ENCODE data around the gene S1PR4.
"Not testable (repeated sequence)": the region's sequence is repeated elsewhere in the genome, so short reads cannot be mapped to it uniquely, and the experiment has no call there.

Gene S1PR4

DNA sequence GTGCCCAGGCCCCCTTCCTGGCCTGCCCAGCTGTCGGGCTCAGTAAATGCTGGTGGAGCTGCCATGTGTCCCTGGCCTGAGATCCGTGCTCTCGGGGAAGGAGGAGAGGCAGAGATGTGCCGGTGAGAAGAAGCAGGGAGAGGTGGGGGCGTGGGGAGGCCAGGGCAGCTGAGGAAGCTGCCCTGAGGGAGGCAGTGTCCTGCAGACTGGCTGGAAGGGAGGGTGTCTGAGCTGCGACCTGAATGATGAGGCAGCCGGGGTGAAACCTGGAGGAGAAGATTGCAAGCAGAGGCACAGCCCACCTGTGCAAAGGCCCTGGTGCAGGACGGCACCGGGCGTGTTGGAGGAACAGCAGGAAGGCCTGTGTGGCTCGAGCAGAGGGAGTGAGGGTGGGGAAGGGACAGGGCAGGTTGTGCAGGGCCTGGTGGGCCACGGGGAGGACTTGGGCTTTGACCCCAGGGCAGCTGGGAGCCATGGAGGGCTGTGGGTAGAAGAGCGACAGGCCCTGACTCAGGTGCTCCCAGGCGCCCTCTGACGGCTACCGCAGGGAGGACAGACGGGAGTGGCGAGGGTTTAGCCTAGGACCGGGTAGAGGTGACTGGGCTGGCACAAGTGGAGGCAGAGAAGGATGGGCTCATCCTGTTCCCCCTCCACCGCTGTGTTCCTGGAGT lies 31.9 kb downstream of the S1PR4 start:
- Histone ChIP-seq H3K27ac (ENCODE audit: low read depth, low read length) (no peak overlapping the region), H3K4me3 (ENCODE audit: low read depth, low read length) (no peak overlapping the region), H3K9ac (ENCODE audit: low read length) (no peak overlapping the region), H3K4me1 (ENCODE audit: control insufficient read depth, insufficient read depth, low read length) (peaks cover 11% of the 10 kb centered on the region), H3K36me3 (ENCODE audit: control insufficient read depth, insufficient read depth, low read length) (peaks cover 37% of the 10 kb centered on the region), H3K9me3 (ENCODE audit: control insufficient read depth, insufficient read depth, low read depth, low read length) (no peaks in the 10 kb centered on the region), H3K27me3 (ENCODE audit: control insufficient read depth, insufficient read depth, low read length) (no peaks in the 10 kb centered on the region)

DNA sequence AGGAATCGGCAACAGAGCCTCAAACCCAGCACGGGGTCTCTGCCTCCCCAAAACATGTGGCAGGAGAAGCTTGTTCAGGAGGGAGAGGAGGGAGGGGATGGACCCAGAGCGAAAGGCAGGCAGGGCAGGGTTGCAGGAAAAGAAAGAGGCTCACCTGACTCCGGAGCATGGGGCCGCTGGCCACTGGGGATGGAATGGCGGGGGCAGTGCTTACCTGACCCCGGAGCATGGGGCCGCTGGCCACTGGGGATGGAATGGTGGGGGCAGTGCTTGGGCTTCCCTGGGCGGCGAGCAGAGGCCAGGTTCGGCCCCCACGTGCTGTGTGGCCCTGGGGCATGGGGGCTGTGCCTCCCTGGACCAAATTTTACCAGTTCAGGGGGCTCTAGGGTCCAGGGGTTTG lies 32.6 kb downstream of the S1PR4 start:
- H3K9me3 ChIP-seq (ENCODE audit: control insufficient read depth, insufficient read depth, low read depth, low read length) = no peaks in the 10 kb centered on the region
- H3K27me3 ChIP-seq (ENCODE audit: control insufficient read depth, insufficient read depth, low read length) = no peaks in the 10 kb centered on the region
- H3K27ac ChIP-seq (ENCODE audit: low read depth, low read length) = no peak overlapping the region
- H3K4me1 ChIP-seq (ENCODE audit: control insufficient read depth, insufficient read depth, low read length) = peaks cover 11% of the 10 kb centered on the region
- no peak overlapping the region for H3K9ac ChIP-seq (ENCODE audit: low read length)
- H3K36me3 ChIP-seq (ENCODE audit: control insufficient read depth, insufficient read depth, low read length) = peaks cover 31% of the 10 kb centered on the region
- no peak overlapping the region for H3K4me3 ChIP-seq (ENCODE audit: low read depth, low read length)

- H3K4me1 ChIP-seq (ENCODE audit: control insufficient read depth, insufficient read depth, low read length) = peaks cover 5% of the 10 kb centered on the region; the same call in 1 of the 2 replicates
- H3K4me3 ChIP-seq (ENCODE audit: low read depth, low read length) = no peak overlapping the region
- no peak overlapping the region for H3K9ac ChIP-seq (ENCODE audit: low read length)
- no peaks in the 10 kb centered on the region for H3K27me3 ChIP-seq (ENCODE audit: control insufficient read depth, insufficient read depth, low read length)
- no peak overlapping the region for H3K27ac ChIP-seq (ENCODE audit: low read depth, low read length)
- no peaks in the 10 kb centered on the region for H3K9me3 ChIP-seq (ENCODE audit: control insufficient read depth, insufficient read depth, low read depth, low read length)
- H3K36me3 ChIP-seq (ENCODE audit: control insufficient read depth, insufficient read depth, low read length) = peaks cover 16% of the 10 kb centered on the region
These were observed 34.6 kb downstream of the S1PR4 start for GRCh38 chr19:3213159-3213558.

DNA sequence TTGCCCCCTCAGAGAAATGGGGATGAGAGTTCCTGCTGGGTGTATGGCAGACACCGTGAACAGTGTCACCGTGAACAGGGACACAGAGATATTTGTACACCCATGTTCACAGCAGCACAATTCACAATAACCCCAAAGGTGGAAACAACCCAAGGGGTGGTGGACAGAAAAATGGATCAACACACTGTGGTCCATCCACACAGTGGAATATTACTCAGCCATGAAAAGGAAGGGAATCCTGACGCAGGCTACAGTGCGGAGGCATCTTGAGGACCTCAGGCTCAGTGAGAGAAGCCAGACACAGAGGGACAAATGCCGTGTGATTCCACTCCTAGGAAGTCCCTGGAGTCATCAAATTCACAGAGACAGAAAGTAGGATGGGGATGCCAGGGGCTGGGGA lies 38.3 kb downstream of the S1PR4 start:
- no peak overlapping the region for H3K27ac ChIP-seq (ENCODE audit: low read depth, low read length)
- no peaks in the 10 kb centered on the region for H3K27me3 ChIP-seq (ENCODE audit: control insufficient read depth, insufficient read depth, low read length)
- no peak overlapping the region for H3K9ac ChIP-seq (ENCODE audit: low read length)
- H3K4me1 ChIP-seq (ENCODE audit: control insufficient read depth, insufficient read depth, low read length) = no peaks in the 10 kb centered on the region
- no peaks in the 10 kb centered on the region for H3K9me3 ChIP-seq (ENCODE audit: control insufficient read depth, insufficient read depth, low read depth, low read length)
- no peak overlapping the region for H3K4me3 ChIP-seq (ENCODE audit: low read depth, low read length)
- H3K36me3 ChIP-seq (ENCODE audit: control insufficient read depth, insufficient read depth, low read length) = 0 out of 2 replicates have a peak, but pooled peaks cover 4% of the 10 kb centered on the region

DNA sequence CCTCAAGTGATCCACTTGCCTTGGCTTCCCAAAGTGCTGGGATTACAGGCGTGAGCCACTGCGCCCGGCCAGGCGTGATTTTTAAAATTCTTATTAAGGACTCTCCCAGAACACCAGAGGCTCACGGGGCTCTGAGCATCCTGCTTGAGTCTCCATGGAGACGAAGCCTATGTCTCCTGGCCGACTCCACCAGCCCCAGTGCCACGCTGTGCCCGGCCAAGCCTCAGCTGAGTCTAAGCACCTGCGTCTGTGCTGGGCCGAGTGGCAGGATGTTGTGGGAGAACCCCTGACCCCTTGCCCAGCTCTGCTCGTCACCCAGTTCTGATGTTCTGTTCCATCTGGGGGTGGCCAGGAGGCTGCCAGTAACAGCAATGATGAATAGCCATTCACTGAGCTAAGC lies 42.0 kb downstream of the S1PR4 start:
- Histone ChIP-seq H3K36me3 (ENCODE audit: control insufficient read depth, insufficient read depth, low read length) (0 out of 2 replicates have a peak, but pooled peaks cover 4% of the 10 kb centered on the region), H3K27me3 (ENCODE audit: control insufficient read depth, insufficient read depth, low read length) (peaks cover 3% of the 10 kb centered on the region; the same call in 1 of the 2 replicates), H3K4me3 (ENCODE audit: low read depth, low read length) (no peak overlapping the region), H3K27ac (ENCODE audit: low read depth, low read length) (no peak overlapping the region), H3K9ac (ENCODE audit: low read length) (no peak overlapping the region), H3K4me1 (ENCODE audit: control insufficient read depth, insufficient read depth, low read length) (no peaks in the 10 kb centered on the region), H3K9me3 (ENCODE audit: control insufficient read depth, insufficient read depth, low read depth, low read length) (no peaks in the 10 kb centered on the region)

DNA sequence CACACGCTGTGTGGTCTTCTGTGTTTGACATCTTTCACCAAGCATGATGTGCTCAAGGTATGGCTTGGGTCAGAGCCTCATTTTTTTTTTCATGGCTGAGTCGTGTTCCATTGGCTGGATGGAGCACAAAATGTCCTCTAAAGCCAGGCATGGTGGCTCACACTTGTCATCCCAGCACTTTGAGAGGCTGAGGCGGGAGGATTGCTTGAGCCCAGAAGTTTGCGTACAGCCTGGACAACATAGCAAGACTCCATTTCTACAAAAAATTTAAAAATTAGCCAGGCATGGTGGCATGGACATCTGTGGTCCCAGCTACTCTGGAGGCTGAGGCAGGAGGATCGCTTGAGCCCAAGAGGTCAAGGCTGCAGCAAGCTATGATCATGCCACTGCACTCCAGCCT lies 43.0 kb downstream of the S1PR4 start:
- H3K27me3 ChIP-seq (ENCODE audit: control insufficient read depth, insufficient read depth, low read length) = peaks cover 13% of the 10 kb centered on the region

GRCh38 chr19:3222709-3223108 lies 44.1 kb downstream of the S1PR4 start:
- H3K9me3 ChIP-seq (ENCODE audit: control insufficient read depth, insufficient read depth, low read depth, low read length) = no peaks in the 10 kb centered on the region
- no peak overlapping the region for H3K4me3 ChIP-seq (ENCODE audit: low read depth, low read length)
- H3K4me1 ChIP-seq (ENCODE audit: control insufficient read depth, insufficient read depth, low read length) = 0 out of 2 replicates have a peak, but pooled peaks cover 3% of the 10 kb centered on the region
- peaks cover 24% of the 10 kb centered on the region for H3K27me3 ChIP-seq (ENCODE audit: control insufficient read depth, insufficient read depth, low read length)
- no peak overlapping the region for H3K9ac ChIP-seq (ENCODE audit: low read length)
- no peaks in the 10 kb centered on the region for H3K36me3 ChIP-seq (ENCODE audit: control insufficient read depth, insufficient read depth, low read length)
- H3K27ac ChIP-seq (ENCODE audit: low read depth, low read length) = no peak overlapping the region

More for the DNA sequence above, 43.0 kb downstream of the S1PR4 start:
- H3K36me3 ChIP-seq (ENCODE audit: control insufficient read depth, insufficient read depth, low read length); H3K4me3 ChIP-seq (ENCODE audit: low read depth, low read length); H3K9ac ChIP-seq (ENCODE audit: low read length); H3K4me1 ChIP-seq (ENCODE audit: control insufficient read depth, insufficient read depth, low read length); H3K27ac ChIP-seq (ENCODE audit: low read depth, low read length); H3K9me3 ChIP-seq (ENCODE audit: control insufficient read depth, insufficient read depth, low read depth, low read length): not testable (repeated sequence)

- Histone ChIP-seq H3K27ac (ENCODE audit: low read depth, low read length) (no peak within 1 kb of the TSS), H3K9me3 (ENCODE audit: control insufficient read depth, insufficient read depth, low read depth, low read length) (no peaks in the 10 kb centered on the region), H3K36me3 (ENCODE audit: control insufficient read depth, insufficient read depth, low read length) (no peaks in the 10 kb centered on the region), H3K9ac (ENCODE audit: low read length) (peak within 1 kb of the TSS; percentile 26), H3K27me3 (ENCODE audit: control insufficient read depth, insufficient read depth, low read length) (peaks cover 40% of the 10 kb centered on the region), H3K4me3 (ENCODE audit: low read depth, low read length) (peak within 1 kb of the TSS; percentile 74), H3K4me1 (ENCODE audit: control insufficient read depth, insufficient read depth, low read length) (peaks cover 7% of the 10 kb centered on the region; the same call in 1 of the 2 replicates)
These were observed 46.0 kb downstream of the S1PR4 start, which contains the start of gene CELF5 for GRCh38 chr19:3224346-3225168. TSS of gene CELF5 (plus strand) at chr19:3224661. CDS start at chr19:3224740, 79 bp downstream.

- no peaks in the 10 kb centered on the region for H3K36me3 ChIP-seq (ENCODE audit: control insufficient read depth, insufficient read depth, low read length)
- peaks cover 7% of the 10 kb centered on the region; the same call in 1 of the 2 replicates for H3K4me1 ChIP-seq (ENCODE audit: control insufficient read depth, insufficient read depth, low read length)
- no peak overlapping the region for H3K27ac ChIP-seq (ENCODE audit: low read depth, low read length)
- H3K9me3 ChIP-seq (ENCODE audit: control insufficient read depth, insufficient read depth, low read depth, low read length) = no peaks in the 10 kb centered on the region
- H3K4me3 ChIP-seq (ENCODE audit: low read depth, low read length) = no peak overlapping the region
- peaks cover 46% of the 10 kb centered on the region for H3K27me3 ChIP-seq (ENCODE audit: control insufficient read depth, insufficient read depth, low read length)
- H3K9ac ChIP-seq (ENCODE audit: low read length) = no peak overlapping the region
These were observed 46.6 kb downstream of the S1PR4 start for GRCh38 chr19:3225169-3225485.

DNA sequence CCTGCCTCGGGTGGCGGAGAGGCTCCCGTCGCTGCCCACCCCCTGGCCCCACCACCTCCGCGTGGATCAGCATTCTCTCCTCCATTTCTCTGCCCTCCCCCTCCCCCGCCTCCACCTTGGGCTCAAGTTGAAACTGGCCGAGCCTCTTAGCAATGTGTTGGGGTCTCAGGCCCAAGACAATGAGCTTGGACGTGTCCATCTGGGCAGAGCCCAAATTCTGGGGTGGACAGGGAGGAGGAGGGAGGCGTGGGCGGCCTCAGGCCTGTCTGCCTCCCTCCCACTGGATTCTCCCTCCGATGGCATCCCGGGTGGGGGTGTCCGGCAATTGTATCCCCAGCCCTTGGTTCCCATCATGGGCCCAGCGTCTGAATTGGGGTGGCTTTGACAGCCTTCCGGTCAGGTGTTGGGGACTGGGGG lies 47.1 kb downstream of the S1PR4 start:
- Histone ChIP-seq H3K4me1 (ENCODE audit: control insufficient read depth, insufficient read depth, low read length) (peaks cover 7% of the 10 kb centered on the region; the same call in 1 of the 2 replicates), H3K4me3 (ENCODE audit: low read depth, low read length) (peak overlapping the region; percentile 44), H3K9ac (ENCODE audit: low read length) (no peak overlapping the region)

GRCh38 chr19:3227054-3227626 lies 48.6 kb downstream of the S1PR4 start:
- peaks cover 58% of the 10 kb centered on the region for H3K27me3 ChIP-seq (ENCODE audit: control insufficient read depth, insufficient read depth, low read length)
- no peaks in the 10 kb centered on the region for H3K9me3 ChIP-seq (ENCODE audit: control insufficient read depth, insufficient read depth, low read depth, low read length)
- peaks cover 7% of the 10 kb centered on the region; the same call in 1 of the 2 replicates for H3K4me1 ChIP-seq (ENCODE audit: control insufficient read depth, insufficient read depth, low read length)
- no peak overlapping the region for H3K27ac ChIP-seq (ENCODE audit: low read depth, low read length)
- H3K9ac ChIP-seq (ENCODE audit: low read length) = no peak overlapping the region
- no peaks in the 10 kb centered on the region for H3K36me3 ChIP-seq (ENCODE audit: control insufficient read depth, insufficient read depth, low read length)
- H3K4me3 ChIP-seq (ENCODE audit: low read depth, low read length) = no peak overlapping the region

More for the DNA sequence above, 47.1 kb downstream of the S1PR4 start:
- no peaks in the 10 kb centered on the region for H3K36me3 ChIP-seq (ENCODE audit: control insufficient read depth, insufficient read depth, low read length)
- H3K27me3 ChIP-seq (ENCODE audit: control insufficient read depth, insufficient read depth, low read length) = peaks cover 51% of the 10 kb centered on the region
- H3K9me3 ChIP-seq (ENCODE audit: control insufficient read depth, insufficient read depth, low read depth, low read length) = no peaks in the 10 kb centered on the region
- H3K27ac ChIP-seq (ENCODE audit: low read depth, low read length) = no peak overlapping the region
